Putamen (tissue), 1 donor: ENCODE measurements around the gene BEAN1.

ENCODE experiments used
- DNase-seq: peaks from one replicate; pipeline ENCODE4 v3.0.0-alpha.2; 2016; ENCODE audit warnings: low spot score

The BEAN1 gene

DNA sequence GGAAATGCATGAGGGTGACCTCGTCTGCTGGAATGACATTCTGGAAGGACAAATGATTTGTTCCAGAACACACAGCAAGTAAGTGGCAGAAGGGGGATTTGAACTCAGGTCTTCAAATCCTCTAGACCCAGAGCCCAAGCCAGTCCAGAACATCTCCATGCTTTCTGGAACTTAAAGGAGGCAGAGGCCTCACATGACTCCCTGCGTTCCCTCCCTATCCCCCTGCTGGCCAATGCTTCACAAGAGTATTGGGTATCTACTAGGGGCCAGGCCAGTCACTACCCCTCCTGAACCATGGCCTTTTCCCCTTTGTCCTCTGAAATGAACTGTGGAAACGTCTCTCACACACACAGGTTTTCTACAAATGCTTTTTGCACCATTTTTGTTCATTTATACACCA lies 7.6 kb upstream of the BEAN1 start:
- DNase-seq, result no peak

DNA sequence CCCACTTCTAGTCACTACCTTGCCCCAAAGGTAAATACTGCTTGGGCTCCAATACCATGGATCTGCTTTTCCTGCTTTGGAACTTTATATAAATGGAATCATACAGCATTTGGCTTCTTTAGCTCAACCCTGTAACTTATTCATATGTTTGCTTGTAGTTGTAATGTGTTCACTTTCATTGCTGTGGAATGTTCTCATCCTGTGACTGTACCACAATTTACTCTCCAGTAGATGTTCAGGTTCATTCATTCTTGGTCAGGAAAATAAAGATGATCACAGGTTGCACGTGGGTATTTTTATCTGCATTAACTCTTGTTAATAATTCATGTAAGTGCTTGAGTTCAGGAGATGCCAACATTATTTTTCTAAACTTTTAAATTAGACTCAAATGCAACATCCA lies 6.7 kb upstream of the BEAN1 start:
- DNase-seq, result no peak

DNA sequence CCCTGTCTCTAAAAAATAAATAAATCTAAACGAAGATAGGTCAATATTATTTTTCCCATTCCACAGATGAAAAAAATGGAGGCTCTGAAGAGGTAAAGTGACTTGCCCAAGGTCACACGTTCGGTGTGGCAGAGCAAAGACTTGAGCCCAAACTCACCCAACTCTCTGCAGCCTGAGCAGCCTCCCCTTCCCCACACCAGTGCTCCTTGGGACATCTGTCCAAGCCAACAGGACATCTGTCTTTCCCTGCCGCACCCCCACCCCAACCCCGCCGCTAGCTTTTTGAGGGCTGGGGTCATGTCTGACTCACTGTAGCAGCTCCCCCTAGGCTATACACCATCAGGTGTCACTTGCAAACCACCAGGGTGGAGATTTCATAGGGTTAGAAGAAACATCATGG lies 5.2 kb upstream of the BEAN1 start:
- no peak for DNase-seq

DNA sequence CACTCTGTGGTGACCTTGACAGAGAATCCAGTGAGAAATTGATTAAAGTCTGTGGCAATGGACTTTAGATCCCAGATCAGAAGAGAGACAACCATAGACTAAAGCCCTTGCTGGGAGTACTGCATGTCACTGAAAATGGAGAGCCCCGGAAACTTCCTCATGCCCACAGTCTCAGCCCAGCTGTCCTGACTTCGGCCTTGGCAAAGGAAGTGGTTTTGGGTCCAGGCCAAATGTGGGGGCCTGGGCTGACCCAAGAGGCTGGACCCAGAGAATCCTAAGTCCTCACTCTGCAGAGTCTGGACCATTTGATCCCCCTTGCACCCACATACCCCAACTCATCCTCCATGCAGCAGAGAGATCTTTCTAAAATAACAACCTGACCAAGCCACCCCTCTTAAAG lies 4.7 kb upstream of the BEAN1 start:
- no peak for DNase-seq

DNA sequence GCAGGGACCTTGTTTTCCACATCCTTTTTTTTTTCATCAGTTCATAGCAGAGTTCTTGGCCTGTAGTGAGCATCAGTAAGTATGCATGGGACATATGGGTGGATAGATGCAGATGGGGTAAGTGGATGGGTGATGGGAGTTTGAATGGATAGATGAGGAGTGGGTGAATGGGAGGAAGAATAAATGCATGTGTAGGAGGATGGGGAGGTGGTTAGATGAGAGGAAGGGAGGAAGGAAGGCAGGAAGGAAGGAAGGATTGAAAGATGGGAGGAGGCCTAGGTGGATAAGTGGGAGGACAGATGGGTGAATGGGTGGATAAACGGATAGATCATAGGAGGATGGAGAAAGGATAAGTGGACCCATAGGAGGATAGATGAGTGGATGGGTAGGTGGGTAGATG lies 3.9 kb upstream of the BEAN1 start:
- no peak for DNase-seq

DNA sequence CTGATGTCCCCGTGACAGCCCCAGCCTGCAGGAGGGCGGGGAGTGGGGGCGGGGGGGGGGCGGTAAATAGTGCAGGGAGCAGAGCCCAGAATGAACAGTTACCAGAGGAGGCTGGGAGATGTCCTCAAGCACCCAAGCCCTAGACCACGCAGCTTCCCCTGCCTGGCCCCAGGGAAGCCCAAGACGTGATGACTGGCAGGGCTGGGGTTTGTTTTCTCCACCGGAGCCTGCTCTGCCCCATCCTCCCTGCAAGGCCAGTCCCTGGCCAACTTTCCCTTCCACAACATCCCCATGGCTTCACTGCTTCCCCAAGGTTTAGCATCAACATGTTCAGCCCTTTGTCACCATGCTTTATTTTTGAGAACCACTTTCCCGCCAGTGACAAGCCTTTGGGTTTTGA lies 1.4 kb upstream of the BEAN1 start:
- DNase-seq, result no peak

DNA sequence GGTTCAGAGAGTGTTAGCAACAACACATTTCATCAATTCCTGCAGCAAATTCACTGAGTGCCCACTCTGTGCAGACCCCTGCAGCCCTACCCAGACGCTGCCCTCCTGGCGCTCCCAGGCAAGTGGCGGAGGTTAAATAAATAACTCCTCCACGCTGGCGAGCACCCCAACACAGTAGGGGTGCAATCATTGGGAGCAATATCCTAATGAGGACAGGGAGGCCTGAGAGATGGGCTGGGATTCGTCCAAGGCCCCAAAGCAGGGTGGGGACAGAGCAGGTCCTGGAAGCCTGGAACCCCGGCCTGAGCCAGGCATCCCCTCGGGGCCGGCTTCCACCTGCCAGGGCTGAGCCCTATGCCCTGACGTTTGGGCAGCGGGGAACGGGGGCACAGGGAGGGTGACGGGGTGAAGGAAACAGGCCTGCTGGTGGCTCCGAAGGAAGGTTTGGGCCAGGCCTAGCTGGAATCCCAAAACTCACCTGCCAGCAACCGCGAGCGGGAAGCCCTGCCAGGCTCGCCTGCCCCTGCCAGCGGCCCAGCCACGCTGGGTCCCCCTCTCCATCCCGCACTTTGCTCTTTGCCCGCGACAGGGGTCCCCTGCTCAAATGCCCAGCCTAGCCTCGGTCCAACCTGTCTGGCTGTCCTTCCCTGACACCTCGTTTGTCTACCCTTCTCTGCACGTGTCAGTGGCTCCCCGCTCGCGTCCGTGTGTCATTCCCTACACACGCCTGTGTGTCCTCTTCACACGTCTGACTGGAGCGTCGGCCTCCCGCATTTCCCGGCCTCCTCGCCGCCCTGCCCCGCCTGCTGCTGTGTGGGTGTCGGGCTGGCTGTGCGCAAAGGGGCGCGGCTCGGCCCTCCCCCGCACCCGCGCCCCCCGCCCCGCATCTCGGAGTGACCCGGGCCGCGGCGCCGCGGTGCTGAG lies 721 bp upstream of the BEAN1 start:
- DNase-seq, result no peak

DNA sequence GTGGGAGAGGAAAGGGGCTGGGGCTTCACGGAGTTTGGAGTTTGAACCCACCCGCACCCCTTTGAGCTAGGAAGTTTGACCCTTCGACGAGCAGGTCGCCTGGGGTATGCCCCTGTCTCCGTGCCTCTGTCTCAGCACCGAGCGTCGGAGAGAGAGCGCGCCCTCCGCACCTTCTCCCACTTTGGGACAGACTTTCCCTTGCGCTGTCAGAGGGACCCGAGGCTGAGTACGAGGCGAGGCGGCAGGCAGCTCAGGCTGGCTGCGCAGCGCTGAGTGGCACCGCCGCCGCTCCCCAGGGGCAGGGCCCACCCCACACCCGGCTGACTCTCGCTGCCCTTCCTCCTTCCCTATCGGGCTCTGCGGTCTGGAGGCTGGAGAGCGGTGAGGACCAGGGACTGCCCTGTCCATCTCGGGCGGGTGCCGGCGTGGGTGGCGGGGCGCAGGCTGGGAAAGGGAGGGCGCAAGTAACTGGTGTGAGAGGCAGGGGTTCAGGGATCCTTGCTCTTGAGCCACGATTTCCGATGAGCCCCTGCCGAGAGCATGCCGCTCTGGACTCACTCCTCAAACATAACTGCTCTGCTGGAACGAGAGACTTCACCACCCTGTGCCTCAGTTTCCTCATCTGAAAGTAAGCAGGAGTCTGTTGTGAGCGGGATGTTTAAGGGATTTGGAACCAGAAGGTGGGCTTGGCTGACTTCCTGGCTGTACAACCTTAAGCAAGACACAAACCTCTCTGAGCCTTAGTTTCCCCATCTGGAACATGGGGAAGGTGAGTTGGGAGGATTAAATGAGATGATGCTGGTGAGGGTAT lies 981 bp downstream of the BEAN1 start:
- DNase-seq, result no peak

DNA sequence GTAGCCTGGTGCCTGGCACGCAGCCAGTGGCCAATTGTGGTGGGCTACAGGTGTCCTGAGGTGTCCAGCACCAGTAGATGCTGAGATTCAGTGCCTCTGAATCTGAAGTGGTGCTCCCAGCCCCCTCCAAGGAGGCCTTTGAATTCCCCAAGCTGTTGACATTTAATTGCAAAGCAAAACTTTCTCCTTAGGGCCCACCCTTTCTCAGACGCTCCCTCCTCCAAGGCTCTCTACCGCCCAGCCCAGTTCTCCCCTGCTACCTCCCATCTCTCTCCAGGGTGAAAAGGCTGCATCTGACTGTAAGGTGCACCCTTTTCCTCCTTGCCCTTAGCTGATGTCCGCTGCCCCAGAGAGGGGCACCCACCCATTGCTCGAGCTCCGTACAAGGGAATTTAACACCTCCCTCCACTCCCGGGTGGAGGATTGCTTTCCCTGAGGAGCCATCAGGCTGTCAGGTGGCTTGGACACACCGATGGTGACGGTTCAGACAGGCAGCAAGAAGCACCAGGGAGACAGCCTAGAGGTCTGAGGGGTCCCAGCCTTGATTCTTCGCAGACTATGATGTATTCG lies 1.7 kb downstream of the BEAN1 start:
- no peak for DNase-seq

DNA sequence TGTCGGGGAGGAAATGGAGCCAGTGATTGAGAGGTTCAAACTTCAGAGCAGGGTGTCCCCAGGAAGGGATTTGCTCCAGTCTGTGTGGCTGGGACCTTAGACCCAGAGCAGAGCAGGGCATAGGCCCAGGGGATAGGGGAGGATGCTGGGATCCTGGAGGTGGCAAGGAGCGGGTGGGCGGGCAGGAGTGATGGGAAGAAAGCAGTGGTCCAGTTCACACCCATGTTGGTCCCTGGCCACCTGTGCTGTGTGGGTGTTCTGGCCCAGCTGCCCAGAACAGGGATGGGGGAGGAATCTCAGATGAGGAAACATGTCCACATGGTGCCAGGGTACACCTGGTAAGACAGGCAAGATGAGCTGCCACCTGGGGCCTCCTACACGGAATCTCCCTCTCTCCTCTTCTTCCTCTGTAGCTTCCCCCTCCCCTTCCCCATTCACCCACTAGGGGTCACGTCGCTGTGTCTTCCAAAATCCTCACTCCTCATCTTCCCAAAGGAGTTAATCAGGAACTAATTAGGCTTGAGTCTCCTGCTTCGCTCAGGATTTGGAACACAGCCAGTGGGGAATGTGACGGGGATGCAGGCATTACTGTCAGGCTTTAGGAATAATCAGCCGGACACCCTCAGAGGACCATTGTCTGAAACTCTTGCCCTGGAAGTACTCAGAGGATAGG lies 2.3 kb downstream of the BEAN1 start:
- DNase-seq, result no peak

DNA sequence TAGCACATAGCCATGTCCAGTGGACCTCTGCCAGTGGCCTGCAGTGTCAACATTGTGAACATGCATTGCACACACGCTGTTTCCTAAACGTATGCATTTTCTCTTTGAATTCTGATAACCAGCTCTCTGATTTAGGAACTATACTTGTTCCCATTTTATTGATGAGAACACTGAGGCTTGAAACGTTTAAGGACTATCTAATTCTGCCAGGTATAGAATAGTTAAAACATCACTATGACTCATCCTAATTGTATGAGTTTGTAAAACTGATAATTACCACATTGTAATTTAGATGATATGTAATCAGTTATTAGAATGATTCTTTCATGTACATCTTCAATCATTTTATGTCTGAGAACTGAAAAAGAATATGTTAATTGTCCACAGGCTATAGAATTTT lies 3.1 kb downstream of the BEAN1 start:
- DNase-seq, result no peak

DNA sequence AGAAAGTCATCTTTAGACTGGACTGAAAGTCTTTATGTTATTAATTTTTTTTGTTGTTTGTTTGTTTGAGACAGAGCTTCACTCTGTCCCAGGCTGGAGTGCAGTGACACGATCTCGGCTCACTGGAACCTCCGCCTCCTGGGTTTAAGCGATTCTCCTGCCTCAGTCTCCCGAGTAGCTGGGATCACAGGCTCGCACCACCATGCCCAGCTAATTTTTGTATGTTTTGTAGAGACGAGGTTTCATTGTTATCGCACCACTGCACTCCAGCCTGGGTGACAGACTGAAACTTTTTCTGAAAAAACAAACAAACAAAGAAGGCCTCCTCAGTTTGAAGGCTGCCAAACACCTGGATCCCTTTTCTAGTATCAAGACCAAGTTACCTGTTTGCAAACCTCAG lies 4.7 kb downstream of the BEAN1 start:
- DNase-seq, result no peak

DNA sequence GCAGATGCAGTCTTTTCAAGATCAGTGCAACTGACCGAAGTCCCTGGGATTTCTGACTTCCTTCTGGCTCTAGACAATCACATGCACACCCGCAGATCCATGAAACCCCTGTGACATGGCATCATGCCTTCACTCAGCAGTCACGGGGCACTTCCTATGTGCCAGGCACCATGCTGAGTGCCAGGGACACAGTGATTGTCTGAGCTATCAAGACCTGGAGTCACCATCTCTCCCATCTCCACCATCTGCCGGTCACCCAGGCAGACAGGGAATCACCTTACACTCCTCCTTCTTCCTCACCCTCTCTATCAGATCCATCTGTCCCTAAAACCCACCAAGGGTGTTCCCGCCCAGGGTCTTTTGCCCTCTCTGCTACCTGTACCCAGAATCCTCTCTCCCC lies 5.3 kb downstream of the BEAN1 start:
- no peak for DNase-seq

DNA sequence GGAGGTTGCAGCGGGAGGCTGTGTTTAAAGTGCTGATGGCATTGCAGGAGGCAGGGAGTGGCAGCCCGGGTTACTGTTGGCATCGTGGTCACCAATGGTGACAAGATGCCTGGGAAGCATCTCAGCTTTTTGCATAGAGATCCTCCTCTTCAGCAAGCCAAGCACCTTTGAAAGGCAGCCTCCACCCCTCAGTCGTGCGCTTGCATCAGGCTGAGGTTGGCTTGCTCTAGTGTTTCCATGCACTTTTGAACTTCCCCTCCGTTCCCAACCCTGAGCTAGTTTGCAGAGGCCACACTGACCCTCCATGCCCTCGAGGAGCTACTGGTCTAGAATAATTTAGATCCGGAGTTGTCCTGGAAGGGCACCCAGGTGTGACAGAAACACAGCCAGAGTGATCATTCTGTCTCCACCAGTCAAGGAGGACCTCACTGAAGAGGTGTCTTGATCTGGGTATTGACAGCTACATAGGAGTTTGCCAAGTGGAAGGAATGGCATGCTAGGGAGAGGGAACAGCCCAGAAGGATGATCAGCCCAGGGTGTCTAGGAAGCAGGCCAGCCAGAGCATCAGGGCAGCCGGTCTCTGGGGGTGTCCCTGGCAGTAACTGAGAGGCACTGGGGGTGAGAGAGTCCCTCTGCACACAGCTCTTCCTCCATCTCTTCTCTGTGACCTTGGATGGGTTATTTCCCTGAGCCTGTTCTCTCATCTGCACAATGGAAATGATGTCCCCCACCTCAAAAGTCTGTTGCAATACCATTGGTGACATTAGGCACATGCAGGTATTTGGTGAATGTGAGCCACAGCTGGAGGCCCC lies 7.7 kb downstream of the BEAN1 start:
- no peak for DNase-seq

DNA sequence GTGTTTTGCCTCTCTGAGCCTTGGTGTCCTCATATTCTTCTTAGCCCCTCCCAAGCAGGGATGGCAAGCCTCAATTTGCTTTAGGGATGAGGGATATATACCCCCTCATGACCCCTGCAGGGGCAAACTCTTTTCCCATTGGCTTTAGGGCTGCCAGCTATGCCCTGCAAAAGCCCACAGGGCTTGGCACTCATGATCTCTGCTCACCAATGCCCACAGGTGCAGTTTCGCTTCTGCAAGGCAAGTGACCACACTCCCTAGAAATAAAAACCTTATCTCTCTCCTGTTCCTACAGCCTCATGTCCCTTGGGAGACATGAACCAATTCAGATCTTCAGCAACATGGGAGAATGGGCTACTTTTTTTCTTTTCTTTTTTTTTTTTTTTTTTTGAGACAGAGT lies 8.8 kb downstream of the BEAN1 start:
- no peak for DNase-seq

DNA sequence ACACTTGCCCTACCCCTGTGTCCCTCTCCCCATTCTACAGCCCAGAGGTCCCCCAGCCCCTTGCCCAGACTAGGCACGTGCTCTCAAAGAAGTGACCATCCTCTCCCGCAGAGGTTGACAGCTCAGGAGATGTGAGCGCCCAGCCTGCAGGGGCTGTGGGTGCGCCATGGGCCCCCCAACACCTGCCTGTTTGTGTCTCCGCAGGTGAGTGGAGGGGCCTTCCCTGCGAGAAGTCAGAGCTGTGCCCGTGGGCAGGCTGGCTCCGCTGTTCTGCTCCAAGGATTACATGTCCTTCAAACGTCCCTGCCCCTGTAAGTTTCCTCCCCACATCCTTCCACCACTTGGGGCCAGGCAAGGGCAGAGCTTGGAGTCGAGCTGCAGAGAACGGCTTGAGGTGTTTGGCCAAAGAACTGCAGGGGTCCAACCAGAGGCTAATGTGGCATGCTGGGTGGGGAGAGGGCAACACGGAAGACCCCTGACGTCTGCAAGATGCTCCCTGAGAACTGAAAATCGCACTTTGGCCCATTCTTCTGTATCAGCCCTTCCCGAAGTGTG lies 10.4 kb downstream of the BEAN1 start:
- DNase-seq, result no peak

DNA sequence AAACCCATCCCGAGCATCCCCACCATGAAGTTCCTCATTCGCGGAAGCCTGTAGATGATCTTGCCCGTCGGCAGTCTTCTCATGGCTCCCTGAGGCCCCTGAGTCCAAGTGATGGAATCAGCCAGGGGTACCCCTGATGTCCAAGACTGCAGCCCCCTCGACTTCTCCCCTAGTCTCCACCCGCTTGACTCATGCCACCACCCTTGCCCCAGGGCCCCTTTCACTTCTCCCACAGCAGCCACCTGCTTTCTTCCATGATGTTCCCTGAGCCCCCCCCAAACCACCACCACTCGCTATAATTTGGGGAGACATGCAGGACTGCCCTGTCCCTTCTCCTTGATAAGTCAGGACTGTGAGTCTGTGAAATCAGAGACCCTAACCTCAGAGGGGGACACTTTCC lies 11.4 kb downstream of the BEAN1 start:
- no peak for DNase-seq

DNA sequence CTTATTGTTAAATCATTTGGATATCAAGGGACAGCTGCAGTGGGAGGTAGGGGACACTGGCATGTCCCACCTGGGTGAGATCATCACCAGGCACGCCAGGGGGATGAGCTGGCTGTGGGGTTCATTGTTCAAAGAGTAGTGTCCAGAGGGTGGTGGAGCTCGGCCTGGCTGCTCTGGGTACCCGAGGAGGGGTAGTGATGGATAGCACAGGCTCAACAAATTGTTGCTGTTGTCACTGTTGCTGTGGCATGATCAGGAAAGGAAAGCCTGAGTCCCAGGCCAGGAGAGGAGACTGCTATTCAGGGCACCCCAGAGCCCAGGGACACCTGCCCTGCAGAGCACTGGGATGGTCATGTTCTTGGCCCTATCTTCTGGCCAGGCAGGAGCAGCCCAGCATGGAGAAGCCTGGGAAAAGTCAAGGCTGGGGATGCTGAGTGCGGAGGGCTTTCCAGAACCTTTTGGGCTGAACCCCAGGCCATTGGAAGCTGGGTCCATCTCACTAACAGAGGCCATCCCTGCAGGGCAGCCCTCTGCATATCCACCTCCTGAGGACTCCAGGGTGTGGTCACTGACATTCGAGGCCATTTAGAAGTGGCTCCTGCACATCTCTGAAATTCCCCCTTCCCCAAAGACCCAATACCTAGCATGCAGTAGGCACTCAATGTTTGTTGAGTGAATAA lies 12.1 kb downstream of the BEAN1 start:
- DNase-seq, result no peak

DNA sequence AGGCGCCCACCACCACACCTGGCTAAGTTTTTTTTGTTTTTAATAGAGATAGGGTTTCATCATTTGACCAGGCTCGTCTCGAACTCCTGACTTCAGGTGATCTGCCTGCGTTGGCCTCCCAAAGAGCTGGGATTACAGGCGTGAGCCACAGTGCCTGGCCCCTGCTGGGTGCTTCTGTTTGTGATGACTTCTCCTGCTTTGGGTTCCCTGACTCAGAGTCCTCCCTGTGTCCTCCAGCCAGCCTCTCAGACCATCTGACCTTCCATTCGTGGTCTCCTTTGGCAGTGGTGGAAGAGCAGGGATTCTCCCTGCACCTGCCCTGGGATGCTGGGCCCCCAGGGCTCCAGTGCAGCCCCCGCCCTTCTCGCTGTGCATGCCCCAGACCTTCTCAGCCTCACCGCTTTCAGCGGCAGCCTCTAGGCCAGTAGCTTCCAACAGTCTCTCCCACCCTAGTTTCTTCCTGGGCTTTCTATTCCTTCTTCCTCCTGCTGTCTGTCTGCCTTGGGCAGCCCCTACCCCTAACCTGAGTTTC lies 13.2 kb downstream of the BEAN1 start:
- DNase-seq, result no peak

DNA sequence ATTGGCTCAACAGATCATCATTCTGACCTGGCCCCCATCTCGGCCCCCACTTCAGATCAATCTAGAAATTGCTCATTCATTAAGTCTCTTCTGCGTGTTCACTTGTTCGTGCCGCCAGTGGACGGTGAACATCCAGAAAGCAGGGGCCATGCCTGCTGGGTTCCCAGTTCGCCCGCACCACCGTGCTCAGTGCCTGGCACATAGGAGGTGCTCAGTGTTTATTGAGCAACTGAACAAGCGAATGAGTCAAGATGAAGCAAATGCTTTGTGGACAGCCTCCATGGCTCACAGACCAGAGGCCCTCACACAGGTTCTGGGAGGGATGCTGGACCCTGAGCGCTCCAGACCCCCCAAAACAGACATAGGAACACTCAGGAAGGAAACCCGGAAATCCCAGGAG lies 13.9 kb downstream of the BEAN1 start:
- no peak for DNase-seq
